NCI-H345 treated with DMSO at 0.1 percent for 48 hours (cell line): ENCODE measurements around the gene OR7C1.
"Not testable (repeated sequence)": the region's sequence is repeated elsewhere in the genome, so short reads cannot be mapped to it uniquely, and the experiment has no call there.

ENCODE experiments used
- DNase-seq: peaks from one replicate; lab custom pipeline; 2025; ENCODE audit not compliant: unreplicated experiment; lab: John Stamatoyannopoulos, UW

OR7C1 gene

GRCh38 chr19:14835011-14835410 is at the start of gene OR7C1, which contains the start of gene OR7A5:
OR7C1 (minus strand) TSS chr19:14835185; CDS start chr19:14800136, 35,049 bp downstream.
OR7A5 (minus strand) TSS chr19:14835185; CDS start chr19:14828241, 6,944 bp downstream.
- DNase-seq: no peak

GRCh38 chr19:14871619-14872230 is 36.7 kb upstream of the OR7C1 start:
- DNase-seq: no peak

GRCh38 chr19:14868497-14868896 is 33.5 kb upstream of the OR7C1 start:
- DNase-seq: no peak

- DNase-seq: no peak
These were observed 13.8 kb upstream of the OR7C1 start, which contains the start of gene OR7A10 for GRCh38 chr19:14848822-14849221. OR7A10 (minus strand) TSS chr19:14848922; CDS start chr19:14841877, 7,045 bp downstream.

GRCh38 chr19:14843578-14843977 is 8.6 kb upstream of the OR7C1 start:
- no peak for DNase-seq

- DNase-seq: no peak
These were observed 8.2 kb upstream of the OR7C1 start for GRCh38 chr19:14843169-14843568.

GRCh38 chr19:14840206-14840605 is 5.2 kb upstream of the OR7C1 start:
- no peak for DNase-seq

- no peak for DNase-seq
These were observed 2.4 kb upstream of the OR7C1 start for GRCh38 chr19:14837391-14837790.

GRCh38 chr19:14830702-14831101 is 4.3 kb downstream of the OR7C1 start:
- no peak for DNase-seq

- DNase-seq: no peak
These were observed 9.0 kb downstream of the OR7C1 start for GRCh38 chr19:14826006-14826405.

- DNase-seq: no peak
These were observed 13.0 kb downstream of the OR7C1 start for GRCh38 chr19:14821937-14822336.

GRCh38 chr19:14818588-14818987 is 16.4 kb downstream of the OR7C1 start:
- DNase-seq: no peak

GRCh38 chr19:14817052-14817451 is 17.9 kb downstream of the OR7C1 start:
- no peak for DNase-seq

GRCh38 chr19:14814982-14815652 is 19.9 kb downstream of the OR7C1 start:
- no peak for DNase-seq

GRCh38 chr19:14809272-14810057 is 25.5 kb downstream of the OR7C1 start:
- DNase-seq: no peak

- DNase-seq: no peak
These were observed 30.2 kb downstream of the OR7C1 start for GRCh38 chr19:14804765-14805164.

GRCh38 chr19:14798760-14799159 is 36.2 kb downstream of the OR7C1 start:
- no peak for DNase-seq

GRCh38 chr19:14796021-14796420 is 39.0 kb downstream of the OR7C1 start:
- DNase-seq: no peak

- DNase-seq: no peak
These were observed 39.8 kb downstream of the OR7C1 start for GRCh38 chr19:14795078-14795721.

GRCh38 chr19:14792250-14792649 is 42.7 kb downstream of the OR7C1 start:
- DNase-seq: not testable (repeated sequence)

GRCh38 chr19:14786421-14786851 is 48.5 kb downstream of the OR7C1 start:
- DNase-seq: no peak
